Esophagus squamous epithelium (tissue), 5 donors: ENCODE results near the gene TMBIM6. TPM values are rescaled to one million over a fixed set of nuclear protein-coding genes. Genes with fewer than 3 reads are reported as not detected.
"Not testable (repeated sequence)": the region's sequence is repeated elsewhere in the genome, so short reads cannot be mapped to it uniquely, and the experiment has no call there.

ENCODE experiments used
- DNase-seq: peaks from one replicate; lab custom pipeline; 2025; lab: John Stamatoyannopoulos, UW
- H3K27ac ChIP-seq, 4 donors: fragments of 200-600 bp; sonication (generic); one replicate each; pipeline ENCODE4 v1.5.1; 2016 to 2019; ENCODE audit warnings: mild to moderate bottlenecking in 1 of 4
- H3K27me3 ChIP-seq, 4 donors: fragments of 200-600 bp; sonication (generic); 1 replicate in 3 of 4; 2 replicates in 1 of 4; pipeline versions ENCODE4 v1.5.1 to v1.6.0; 2017 to 2021; ENCODE audit warnings: antibody characterized with exemption in 1 of 4
- H3K36me3 ChIP-seq, 3 donors: fragments of 200-600 bp; sonication (generic); one replicate each; pipeline ENCODE4 v1.5.1; 2016 to 2019
- H3K4me1 ChIP-seq, 3 donors: fragments of 200-600 bp; sonication (generic); one replicate each; pipeline ENCODE4 v1.5.1; 2017 to 2019
- H3K4me3 ChIP-seq, 4 donors: fragments of 200-600 bp; sonication (generic); 1 replicate in 3 of 4; 2 replicates in 1 of 4; pipeline ENCODE4 v1.5.1; 2016 to 2019; ENCODE audit warnings: mild to moderate bottlenecking in 2 of 4, moderate library complexity in 1 of 4
- H3K9me3 ChIP-seq, 3 donors: fragments of 200-600 bp; sonication (generic); one replicate each; pipeline ENCODE4 v1.5.1; 2016 to 2019
- CTCF ChIP-seq, 6 experiments: fragments of 450-650 bp in 4 of 6; fragments of 200-600 bp in 2 of 6; sonication (generic) in 2 of 6; IDR thresholded peaks; one replicate each; pipeline ENCODE4 v1.5.1; 2016 to 2019; ENCODE audit warnings: antibody characterized with exemption in 6 of 6, mild to moderate bottlenecking in 4 of 6, moderate library complexity in 4 of 6
- POLR2A ChIP-seq, 4 donors: fragments of 450-650 bp; IDR thresholded peaks; one replicate each; pipeline ENCODE4 v1.6.1; 2017; ENCODE audit warnings: antibody characterized with exemption in 4 of 4, mild to moderate bottlenecking in 4 of 4, moderate library complexity in 3 of 4
- WGBS, 2 donors: methylation state at CpG; one replicate each; pipeline ENCODE4 v1.1.5; 2018; 5-methylcytosine and 5-hydroxymethylcytosine counted together
- intact Hi-C: fragments of 100-400 bp; cut with DNase I; formaldehyde crosslinking; loops from one replicate; pipeline ENCODE4 v1.15.0; 2022
- total RNA-seq, 4 donors: library from RNA; depleted of rRNA; stranded (reverse); fragments of >200 nt; gene quantifications; one replicate each; pipeline ENCODE4 v1.1.0, GENCODE V29; 2016
- donor health status: DM: yes; HTN: yes; CAD: no.

Gene TMBIM6
- total RNA-seq, 4 donors from 2014 or later, result 307 to 444 (median 343) TPM

- Histone ChIP-seq H3K27ac (no peak overlapping the region), H3K36me3 (no peaks in the 10 kb centered on the region), H3K4me3 (no peak overlapping the region), H3K4me1 (peaks cover 0 to 22% (median 12%) of the 10 kb centered on the region in 3 donors), H3K9me3 (no peaks in the 10 kb centered on the region), H3K27me3 (no peaks in the 10 kb centered on the region)
- TF ChIP-seq POLR2A (IDR thresholded peaks at IDR 0.05), result no peak
- TF ChIP-seq CTCF (IDR thresholded peaks at IDR 0.05), result peak; percentile 63 to 83 (median 70)
- DNase-seq, result no peak
- intact Hi-C loops, result loop anchor here (5.0 kb wide), 2 partner anchors 59 to 284 kb away; no protein-coding TSS in a partner anchor
- 52% methylated on average over 19 of the region's 19 CpGs for WGBS, 2 donors
Measured at GRCh38 chr12:49777800-49778748, 36.7 kb downstream of the TMBIM6 start.

- Histone ChIP-seq H3K4me3 (no peak overlapping the region), H3K9me3 (no peaks in the 10 kb centered on the region), H3K27ac (no peak overlapping the region), H3K27me3 (no peaks in the 10 kb centered on the region), H3K36me3 (no peaks in the 10 kb centered on the region), H3K4me1 (peaks cover 0 to 35% (median 12%) of the 10 kb centered on the region in 3 donors)
- TF ChIP-seq CTCF (IDR thresholded peaks at IDR 0.05), result no peak
- TF ChIP-seq POLR2A (IDR thresholded peaks at IDR 0.05), result no peak
- intact Hi-C loops, result loop anchor here (5.0 kb wide), 2 partner anchors 58 to 283 kb away; no protein-coding TSS in a partner anchor
- 71 to 79% methylated on average over 2 of the region's 2 CpGs for WGBS, 2 donors
- DNase-seq, result no peak
Measured at GRCh38 chr12:49779581-49779980, 38.2 kb downstream of the TMBIM6 start.

DNA sequence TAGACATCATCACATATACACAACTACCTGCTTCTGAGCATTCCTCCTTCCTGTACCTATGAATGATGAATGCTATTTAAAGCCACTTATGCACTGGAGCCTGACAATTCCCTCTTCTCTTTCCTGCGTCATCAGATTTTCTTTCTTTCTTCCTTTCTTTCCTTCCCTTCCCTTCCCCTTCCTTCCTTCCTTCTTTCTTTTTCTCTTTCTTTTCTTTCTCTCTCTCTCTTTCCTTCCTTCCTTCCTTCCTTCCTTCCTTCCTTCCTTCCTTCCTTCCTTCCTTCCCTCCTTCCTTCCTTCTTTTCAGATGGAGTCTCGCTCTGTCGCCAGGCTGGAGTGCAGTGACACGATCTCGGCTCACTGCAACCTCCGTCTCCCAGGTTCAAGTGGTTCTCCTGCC is 39.6 kb downstream of the TMBIM6 start:
- peaks cover 0 to 34% (median 12%) of the 10 kb centered on the region in 3 donors for H3K4me1 ChIP-seq
- H3K27ac ChIP-seq, H3K9me3 ChIP-seq, intact Hi-C loops, H3K4me3 ChIP-seq, DNase-seq, H3K27me3 ChIP-seq, H3K36me3 ChIP-seq: not testable (repeated sequence)
- WGBS, 2 donors, result 90 to 96% methylated on average over 5 to 6 of the region's 6 CpGs

- no peak overlapping the region for H3K27ac ChIP-seq
- TF ChIP-seq CTCF (IDR thresholded peaks at IDR 0.05) (no peak), POLR2A (IDR thresholded peaks at IDR 0.05) (no peak)
- H3K36me3 ChIP-seq, result no peaks in the 10 kb centered on the region
- H3K9me3 ChIP-seq, result no peaks in the 10 kb centered on the region
- peaks cover 0 to 13% (median 0%) of the 10 kb centered on the region in 3 donors for H3K4me1 ChIP-seq
- no peak for DNase-seq
- no peaks in the 10 kb centered on the region for H3K27me3 ChIP-seq
- H3K4me3 ChIP-seq, result no peak overlapping the region
- intact Hi-C loops, result no loop called here
- 35 to 47% methylated on average over 7 of the region's 7 CpGs for WGBS, 2 donors
Measured at GRCh38 chr12:49783917-49784676, 42.7 kb downstream of the TMBIM6 start.

DNA sequence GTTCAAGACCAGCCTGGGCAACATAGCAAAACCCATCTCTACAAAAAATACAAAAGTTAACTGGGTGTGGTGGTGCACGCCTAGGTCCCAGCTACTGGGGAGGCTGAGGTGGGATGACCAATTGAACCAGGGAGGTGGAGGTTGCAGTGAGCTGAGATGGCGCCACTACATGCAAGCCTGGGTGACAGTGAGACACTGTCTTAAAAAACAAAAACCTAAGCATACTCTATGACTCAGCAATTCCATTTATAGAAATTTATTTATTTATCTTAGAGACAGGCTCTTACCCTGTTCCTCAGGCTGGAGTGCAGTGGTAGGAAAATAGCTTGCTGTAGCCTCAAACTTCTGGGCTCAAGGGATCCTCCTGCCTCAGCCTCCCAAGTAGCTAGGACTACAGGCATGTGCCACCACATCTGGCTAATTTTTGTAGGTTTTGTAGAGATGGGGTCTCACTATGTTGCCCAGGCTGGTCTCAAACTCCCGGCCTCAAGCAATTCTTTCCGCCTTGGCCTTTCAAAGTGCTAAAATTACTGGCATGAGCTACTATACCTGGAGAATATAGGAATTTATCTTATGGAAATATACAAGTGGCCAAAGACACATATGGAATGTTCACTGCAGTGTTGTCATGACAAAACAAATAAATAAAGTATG is 43.5 kb downstream of the TMBIM6 start:
- intact Hi-C loops, result no loop called here
- Histone ChIP-seq H3K9me3 (no peaks in the 10 kb centered on the region), H3K36me3 (no peaks in the 10 kb centered on the region), H3K4me3 (no peak overlapping the region), H3K27ac (no peak overlapping the region), H3K27me3 (no peaks in the 10 kb centered on the region), H3K4me1 (peaks cover 0 to 13% (median 0%) of the 10 kb centered on the region in 3 donors)
- no peak for DNase-seq
- TF ChIP-seq CTCF (IDR thresholded peaks at IDR 0.05) (no peak), POLR2A (IDR thresholded peaks at IDR 0.05) (no peak)
- 65 to 89% methylated on average over 4 of the region's 4 CpGs for WGBS, 2 donors
